Prostate gland (tissue), 2 donors: ENCODE measurements around the gene CCT4. TPM values are rescaled to one million over a fixed set of nuclear protein-coding genes. Genes with fewer than 3 reads are reported as not detected.
"Not testable (repeated sequence)": the region's sequence is repeated elsewhere in the genome, so short reads cannot be mapped to it uniquely, and the experiment has no call there.

ENCODE experiments used
- DNase-seq: peaks from one replicate; pipeline ENCODE4 v3.0.0-alpha.2; 2019; ENCODE audit warnings: low spot score
- H3K27ac ChIP-seq, 2 donors: fragments of 200-600 bp; sonication (generic); 2 replicates each; pipeline ENCODE4 v1.5.1; 2017 to 2019
- H3K27me3 ChIP-seq: fragments of 200-600 bp; sonication (generic); replicated peaks from 2 replicates; pipeline ENCODE4 v1.5.1; 2019; ENCODE audit not compliant: insufficient read depth
- H3K36me3 ChIP-seq, 2 donors: fragments of 200-600 bp; sonication (generic); 1 replicate in 1 of 2; 2 replicates in 1 of 2; pipeline versions ENCODE4 v1.5.1 to v1.8.1; 2017 to 2019
- H3K4me1 ChIP-seq: fragments of 200-600 bp; sonication (generic); replicated peaks from 2 replicates; pipeline ENCODE4 v1.5.1; 2019
- H3K4me3 ChIP-seq, 2 donors: fragments of 200-600 bp; sonication (generic); 2 replicates each; pipeline ENCODE4 v1.5.1; 2017 to 2019
- H3K9me3 ChIP-seq: fragments of 200-600 bp; sonication (generic); 2 replicates; pipeline ENCODE4 v1.5.1; 2017
- POLR2A ChIP-seq: fragments of 450-650 bp; IDR thresholded peaks from one replicate; pipeline ENCODE4 v1.6.1; 2016; ENCODE audit warnings: antibody characterized with exemption, mild to moderate bottlenecking
- POLR2AphosphoS5 ChIP-seq: sonication (generic); formaldehyde crosslinking; IDR thresholded peaks from one replicate; pipeline ENCODE4 v1.6.1; 2017; ENCODE audit warnings: antibody characterized with exemption
- WGBS: methylation state at CpG from one replicate; pipeline ENCODE4 v1.1.5; 2018; 5-methylcytosine and 5-hydroxymethylcytosine counted together
- intact Hi-C: fragments of 100-400 bp; cut with DNase I; formaldehyde crosslinking; loops from one replicate; pipeline ENCODE4 v1.14.2; 2022
- total RNA-seq, 2 donors: library from RNA; depleted of rRNA; stranded (reverse); fragments of >200 nt; gene quantifications; one replicate each; pipeline ENCODE4 v1.1.0, GENCODE V29; 2016
- TF ChIP-seq, protein P1 (sequence below), 4 experiments: fragments of 200-600 bp in 2 of 4; fragments of 450-650 bp in 2 of 4; sonication (generic) in 2 of 4; IDR thresholded peaks; 1 replicate in 3 of 4; 2 replicates in 1 of 4; pipeline ENCODE4 v1.5.1; 2016 to 2019; ENCODE audit warnings: antibody characterized with exemption in 4 of 4, mild to moderate bottlenecking in 2 of 4, moderate library complexity in 2 of 4

The CCT4 gene
- total RNA-seq, 2 donors from 2014 or later = 77.6 to 89.6 TPM

- DNase-seq = no peak
- H3K27ac ChIP-seq = no peak overlapping the region
- H3K4me3 ChIP-seq = no peak overlapping the region
- no peaks in the 10 kb centered on the region for H3K36me3 ChIP-seq
- H3K9me3 ChIP-seq = no peaks in the 10 kb centered on the region
- intact Hi-C loops = no loop called here
- WGBS = 78% methylated on average over 8 of the region's 8 CpGs
- no peaks in the 10 kb centered on the region for H3K4me1 ChIP-seq
- no peaks in the 10 kb centered on the region for H3K27me3 ChIP-seq
- TF ChIP-seq POLR2AphosphoS5 = peak; percentile 17
- TF ChIP-seq, protein P1, sequence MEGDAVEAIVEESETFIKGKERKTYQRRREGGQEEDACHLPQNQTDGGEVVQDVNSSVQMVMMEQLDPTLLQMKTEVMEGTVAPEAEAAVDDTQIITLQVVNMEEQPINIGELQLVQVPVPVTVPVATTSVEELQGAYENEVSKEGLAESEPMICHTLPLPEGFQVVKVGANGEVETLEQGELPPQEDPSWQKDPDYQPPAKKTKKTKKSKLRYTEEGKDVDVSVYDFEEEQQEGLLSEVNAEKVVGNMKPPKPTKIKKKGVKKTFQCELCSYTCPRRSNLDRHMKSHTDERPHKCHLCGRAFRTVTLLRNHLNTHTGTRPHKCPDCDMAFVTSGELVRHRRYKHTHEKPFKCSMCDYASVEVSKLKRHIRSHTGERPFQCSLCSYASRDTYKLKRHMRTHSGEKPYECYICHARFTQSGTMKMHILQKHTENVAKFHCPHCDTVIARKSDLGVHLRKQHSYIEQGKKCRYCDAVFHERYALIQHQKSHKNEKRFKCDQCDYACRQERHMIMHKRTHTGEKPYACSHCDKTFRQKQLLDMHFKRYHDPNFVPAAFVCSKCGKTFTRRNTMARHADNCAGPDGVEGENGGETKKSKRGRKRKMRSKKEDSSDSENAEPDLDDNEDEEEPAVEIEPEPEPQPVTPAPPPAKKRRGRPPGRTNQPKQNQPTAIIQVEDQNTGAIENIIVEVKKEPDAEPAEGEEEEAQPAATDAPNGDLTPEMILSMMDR (IDR thresholded peaks at IDR 0.05) = no peak
Measured at GRCh38 chr2:61926531-61927477, 38.3 kb upstream of the CCT4 start.

GRCh38 chr2:61924895-61925663 lies 36.6 kb upstream of the CCT4 start:
- DNase-seq = no peak
- Histone ChIP-seq H3K4me3 (no peak overlapping the region), H3K27me3 (no peaks in the 10 kb centered on the region), H3K27ac (no peak overlapping the region), H3K9me3 (no peaks in the 10 kb centered on the region), H3K4me1 (no peaks in the 10 kb centered on the region), H3K36me3 (no peaks in the 10 kb centered on the region)
- intact Hi-C loops = loop anchor here (5.0 kb wide), 1 partner anchor 267 kb away; no protein-coding TSS in a partner anchor
- 76% methylated on average over 15 of the region's 15 CpGs for WGBS
- TF ChIP-seq POLR2AphosphoS5 = no peak
- TF ChIP-seq, protein P1 (IDR thresholded peaks at IDR 0.05) = no peak
- no peak for TF ChIP-seq POLR2A

GRCh38 chr2:61922714-61923113 lies 34.3 kb upstream of the CCT4 start:
- DNase-seq = no peak
- Histone ChIP-seq H3K27ac (no peak overlapping the region), H3K27me3 (no peaks in the 10 kb centered on the region), H3K4me1 (peaks cover 6% of the 10 kb centered on the region), H3K4me3 (no peak overlapping the region), H3K36me3 (no peaks in the 10 kb centered on the region), H3K9me3 (no peaks in the 10 kb centered on the region)
- TF ChIP-seq POLR2A = no peak
- TF ChIP-seq, protein P1 (IDR thresholded peaks at IDR 0.05) = no peak
- no peak for TF ChIP-seq POLR2AphosphoS5
- intact Hi-C loops = loop anchor here (5.0 kb wide), 1 partner anchor 270 kb away; no protein-coding TSS in a partner anchor

DNA sequence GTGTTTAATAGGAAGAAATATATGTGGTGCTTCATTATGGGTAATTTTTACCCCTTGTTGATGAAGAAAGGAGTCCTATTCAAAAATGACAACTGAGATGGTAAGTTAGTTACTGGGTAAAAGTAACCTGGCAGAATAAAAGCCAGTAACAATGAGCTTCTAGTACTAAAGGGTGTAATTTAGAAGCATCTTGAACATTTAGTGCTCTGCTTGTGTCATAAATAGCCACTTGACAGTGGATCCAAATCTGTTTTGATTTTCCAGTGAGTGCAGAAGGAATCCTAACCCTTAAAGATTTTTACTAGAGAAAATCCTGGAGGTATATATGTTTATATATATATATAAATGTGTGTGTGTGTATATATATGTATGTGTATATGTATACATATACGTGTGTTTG lies 32.1 kb upstream of the CCT4 start:
- H3K9me3 ChIP-seq = no peaks in the 10 kb centered on the region
- no peaks in the 10 kb centered on the region for H3K27me3 ChIP-seq
- DNase-seq = no peak
- TF ChIP-seq POLR2A (no peak), POLR2AphosphoS5 (no peak)
- TF ChIP-seq, protein P1 (IDR thresholded peaks at IDR 0.05) = no peak
- intact Hi-C loops = loop anchor here (5.0 kb wide), 1 partner anchor 272 kb away; no protein-coding TSS in a partner anchor
- 82% methylated on average over 1 of the region's 1 CpG for WGBS
- peaks cover 6% of the 10 kb centered on the region for H3K4me1 ChIP-seq
- H3K4me3 ChIP-seq = no peak overlapping the region
- no peak overlapping the region for H3K27ac ChIP-seq
- no peaks in the 10 kb centered on the region for H3K36me3 ChIP-seq

GRCh38 chr2:61914794-61915193 lies 26.3 kb upstream of the CCT4 start:
- H3K27ac ChIP-seq, H3K4me3 ChIP-seq, DNase-seq, H3K27me3 ChIP-seq, H3K9me3 ChIP-seq, H3K4me1 ChIP-seq, H3K36me3 ChIP-seq, intact Hi-C loops: not testable (repeated sequence)
- WGBS = 93% methylated on average over 4 of the region's 4 CpGs
